CD4-positive, alpha-beta memory T cell (primary cell): Measurements from ENCODE around the gene CDH8. TPM values are rescaled to one million over a fixed set of nuclear protein-coding genes. Genes with fewer than 3 reads are reported as not detected.

Experiments used
- CTCF ChIA-PET: fragments of 350-600 bp; sonication (Branson Sonifier 250); formaldehyde crosslinking; loops from one replicate; lab custom pipeline; 2021; ENCODE audit warnings: inconsistent platforms; ENCODE audit not compliant: partially characterized antibody; lab: Charles Lee
- POLR2A ChIA-PET: fragments of 350-600 bp; sonication (Branson Sonifier 250); formaldehyde crosslinking; loops from one replicate; lab custom pipeline; 2021; ENCODE audit not compliant: partially characterized antibody; lab: Charles Lee
- DNase-seq, 5 donors: peaks; one replicate each; pipeline versions ENCODE4 v3.0.0 to v3.0.0-alpha.2; 2020 to 2022; ENCODE audit warnings: mixed read lengths in 1 of 5
- H3K27ac ChIP-seq: one replicate; pipeline ENCODE4 v1.7.0; 2013; ENCODE audit warnings: low read depth, low read length
- H3K27me3 ChIP-seq: 2 replicates; pipeline ENCODE4 v1.7.0; 2013; ENCODE audit warnings: mild to moderate bottlenecking, low read length, moderate library complexity; ENCODE audit not compliant: insufficient read depth
- H3K36me3 ChIP-seq: 2 replicates; pipeline ENCODE4 v1.7.0; 2013; ENCODE audit warnings: mild to moderate bottlenecking, low read length, moderate library complexity; ENCODE audit not compliant: insufficient read depth
- H3K4me1 ChIP-seq: 2 replicates; pipeline ENCODE4 v1.7.0; 2013; ENCODE audit warnings: mild to moderate bottlenecking, low read length, moderate library complexity; ENCODE audit not compliant: insufficient read depth
- H3K4me3 ChIP-seq, 2 donors: one replicate each; pipeline ENCODE4 v1.7.0; 2013; ENCODE audit warnings: low read length in 2 of 2, mild to moderate bottlenecking in 1 of 2
- H3K9me3 ChIP-seq, 2 donors: one replicate each; pipeline ENCODE4 v1.7.0; 2013; ENCODE audit warnings: low read length in 2 of 2, control low read depth in 1 of 2; ENCODE audit not compliant: control insufficient read depth in 1 of 2
- H3K27ac Mint-ChIP-seq, 7 donors: one replicate each; pipeline ENCODE4 v1.8.0; 2020 to 2021; ENCODE audit warnings: mixed read lengths in 7 of 7, mild to moderate bottlenecking in 6 of 7, inconsistent platforms in 3 of 7, moderate library complexity in 3 of 7
- H3K27me3 Mint-ChIP-seq, 2 donors: one replicate each; pipeline ENCODE4 v1.8.0; 2020 to 2021; ENCODE audit warnings: mixed read lengths in 2 of 2
- H3K36me3 Mint-ChIP-seq, 2 donors: one replicate each; pipeline ENCODE4 v1.8.0; 2020 to 2021; ENCODE audit warnings: mixed read lengths in 2 of 2, inconsistent platforms in 1 of 2, mild to moderate bottlenecking in 1 of 2
- H3K4me1 Mint-ChIP-seq, 4 donors: one replicate each; pipeline ENCODE4 v1.8.0; 2020 to 2021; ENCODE audit warnings: mixed read lengths in 4 of 4, mild to moderate bottlenecking in 1 of 4
- H3K4me3 Mint-ChIP-seq, 8 donors: one replicate each; pipeline ENCODE4 v1.8.0; 2020 to 2021; ENCODE audit warnings: mixed read lengths in 8 of 8, mild to moderate bottlenecking in 7 of 8, moderate library complexity in 6 of 8, inconsistent platforms in 3 of 8
- H3K9me3 Mint-ChIP-seq, 8 donors: one replicate each; pipeline ENCODE4 v1.8.0; 2020 to 2021; ENCODE audit warnings: mixed read lengths in 8 of 8, mild to moderate bottlenecking in 5 of 8, inconsistent platforms in 3 of 8, moderate library complexity in 1 of 8
- intact Hi-C: fragments of 100-400 bp; cut with micrococcal nuclease; formaldehyde crosslinking; loops from one replicate; pipeline ENCODE4 v1.15.1; 2023
- polyA plus RNA-seq, 2 donors: library from polyadenylated mRNA; unstranded; fragments of 300-500 nt; fragmentation: Illumina TruSeq; gene quantifications; one replicate each; pipeline ENCODE4 v1.2.3, GENCODE V29; 2021
- total RNA-seq, 2 experiments: library from RNA; stranded (reverse); gene quantifications; one replicate each; pipeline ENCODE4 v1.2.3, GENCODE V29; 2021

CDH8 gene
- total and polyA plus RNA-seq, 4 experiments from 2014 or later, result not detected

DNA sequence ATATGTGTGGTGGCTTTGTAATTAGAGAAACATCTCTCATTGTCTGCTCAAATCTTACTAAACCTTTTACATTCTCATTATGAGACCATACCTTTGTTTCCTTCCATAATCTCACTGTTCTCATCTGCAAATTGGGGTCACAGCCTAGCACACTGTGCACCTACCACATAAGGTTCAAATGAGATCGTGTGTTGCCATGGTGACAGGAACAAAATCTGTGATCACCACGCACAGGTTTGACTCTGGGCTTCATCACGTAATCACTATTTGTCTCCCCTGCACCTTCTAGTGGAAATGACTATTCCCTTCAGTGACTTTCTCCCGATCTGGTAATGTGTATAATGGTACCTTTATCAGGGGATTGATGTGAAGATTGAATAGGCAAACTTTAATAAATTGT is 26.1 kb downstream of the CDH8 start:
- Histone ChIP-seq H3K36me3 (no peaks in the 10 kb centered on the region), H3K4me1 (no peaks in the 10 kb centered on the region), H3K27ac (no peak overlapping the region), H3K9me3 (no peaks in the 10 kb centered on the region), H3K4me3 (no peak overlapping the region), H3K27me3 (no peaks in the 10 kb centered on the region)
- Mint-ChIP-seq H3K27me3 (no peaks in the 10 kb centered on the region), H3K27ac (no peak overlapping the region), H3K4me1 (no peaks in the 10 kb centered on the region), H3K9me3 (peaks cover 3 to 38% (median 18%) of the 10 kb centered on the region in 8 donors), H3K4me3 (no peak overlapping the region), H3K36me3 (no peaks in the 10 kb centered on the region)
- intact Hi-C loops, result no loop called here
- ChIA-PET POLR2A (no interaction called here), CTCF (no interaction called here)
- DNase-seq, result no peak

DNA sequence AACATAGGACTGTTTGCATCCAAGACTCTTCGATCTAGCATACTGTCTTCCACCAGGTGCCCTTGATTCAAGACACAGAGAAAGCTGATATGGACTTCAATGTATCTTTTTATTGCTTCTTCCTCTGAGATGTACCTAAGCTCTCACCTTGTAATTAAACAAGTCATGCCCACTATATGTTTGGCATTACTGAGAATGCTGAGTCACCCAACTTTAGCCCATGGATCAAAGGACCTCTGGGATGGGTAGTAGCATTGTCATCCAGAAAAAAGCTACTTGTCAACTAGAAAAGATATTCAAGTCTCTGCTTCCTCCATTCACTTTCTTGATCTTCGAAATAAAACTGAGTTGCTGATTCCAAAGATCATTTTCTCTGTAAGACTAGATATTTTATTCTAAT is 37.8 kb downstream of the CDH8 start:
- no peaks in the 10 kb centered on the region for H3K27me3 Mint-ChIP-seq
- ChIA-PET CTCF (no interaction called here), POLR2A (no interaction called here)
- no peaks in the 10 kb centered on the region for H3K4me1 Mint-ChIP-seq
- intact Hi-C loops, result no loop called here
- Histone ChIP-seq H3K4me1 (no peaks in the 10 kb centered on the region), H3K27ac (no peak overlapping the region), H3K9me3 (no peaks in the 10 kb centered on the region), H3K36me3 (no peaks in the 10 kb centered on the region), H3K4me3 (no peak overlapping the region), H3K27me3 (no peaks in the 10 kb centered on the region)
- H3K36me3 Mint-ChIP-seq, result no peaks in the 10 kb centered on the region
- no peak overlapping the region for H3K4me3 Mint-ChIP-seq
- no peak for DNase-seq
- H3K9me3 Mint-ChIP-seq, result peaks cover 5 to 23% (median 13%) of the 10 kb centered on the region in 8 donors
- H3K27ac Mint-ChIP-seq, result no peak overlapping the region

DNA sequence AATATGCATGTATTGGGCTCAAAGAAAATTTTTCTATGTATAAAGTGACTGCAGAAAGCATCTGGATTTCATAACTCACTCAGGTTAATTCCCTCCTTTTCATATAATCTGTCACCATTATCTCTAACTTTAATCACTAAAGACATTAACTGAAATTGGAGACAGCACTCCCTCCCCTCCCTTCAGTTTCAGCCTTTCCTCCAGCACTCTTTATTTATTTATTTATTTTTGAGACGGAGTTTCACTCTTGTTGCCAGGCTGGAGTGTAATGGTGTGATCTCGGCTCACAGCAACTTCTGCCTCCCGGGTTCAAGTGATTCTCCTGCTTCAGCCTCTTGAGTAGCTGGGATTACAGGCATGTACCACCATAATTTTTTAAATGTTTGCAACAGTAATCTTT is 43.1 kb downstream of the CDH8 start:
- Histone ChIP-seq H3K4me3 (no peak overlapping the region), H3K36me3 (no peaks in the 10 kb centered on the region), H3K27me3 (no peaks in the 10 kb centered on the region), H3K27ac (no peak overlapping the region), H3K9me3 (no peaks in the 10 kb centered on the region), H3K4me1 (no peaks in the 10 kb centered on the region)
- Mint-ChIP-seq H3K27me3 (no peaks in the 10 kb centered on the region), H3K4me1 (no peaks in the 10 kb centered on the region), H3K9me3 (peaks cover 2 to 58% (median 21%) of the 10 kb centered on the region in 8 donors), H3K27ac (no peak overlapping the region), H3K36me3 (no peaks in the 10 kb centered on the region), H3K4me3 (no peak overlapping the region)
- intact Hi-C loops, result no loop called here
- ChIA-PET CTCF (no interaction called here), POLR2A (no interaction called here)
- no peak for DNase-seq

DNA sequence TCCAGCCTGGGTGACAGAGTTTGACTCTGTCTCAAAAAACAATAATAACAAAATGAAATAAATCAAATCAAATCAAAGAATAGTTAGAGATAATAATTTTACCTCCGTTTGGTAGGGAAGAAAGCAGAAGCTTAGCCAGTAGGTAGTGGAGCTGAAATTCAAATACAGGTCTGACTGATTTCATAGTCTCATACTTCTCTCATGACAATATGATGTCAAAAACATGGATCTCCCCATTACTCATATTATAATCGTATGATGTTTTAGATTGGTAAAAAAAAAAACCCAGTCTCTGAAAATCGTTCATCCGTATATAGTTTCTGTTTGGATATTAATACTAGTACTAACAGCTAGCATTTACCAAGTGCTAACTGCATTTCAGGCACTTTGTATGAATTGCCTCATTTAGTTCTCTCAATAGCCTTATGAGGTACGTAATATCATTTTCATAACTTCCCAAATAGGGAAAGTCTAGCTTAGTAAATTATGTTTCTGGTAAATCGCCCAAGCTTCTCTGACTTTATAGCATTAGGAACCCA is 48.7 kb downstream of the CDH8 start:
- Mint-ChIP-seq H3K4me3 (no peak overlapping the region), H3K9me3 (peaks cover 2 to 50% (median 20%) of the 10 kb centered on the region in 8 donors), H3K36me3 (no peaks in the 10 kb centered on the region), H3K27ac (no peak overlapping the region), H3K4me1 (no peaks in the 10 kb centered on the region), H3K27me3 (no peaks in the 10 kb centered on the region)
- H3K9me3 ChIP-seq, result no peaks in the 10 kb centered on the region
- no peaks in the 10 kb centered on the region for H3K4me1 ChIP-seq
- intact Hi-C loops, result no loop called here
- no peak overlapping the region for H3K27ac ChIP-seq
- no peak for DNase-seq
- no peaks in the 10 kb centered on the region for H3K36me3 ChIP-seq
- ChIA-PET CTCF (no interaction called here), POLR2A (no interaction called here)
- H3K27me3 ChIP-seq, result no peaks in the 10 kb centered on the region
- H3K4me3 ChIP-seq, result no peak overlapping the region

DNA sequence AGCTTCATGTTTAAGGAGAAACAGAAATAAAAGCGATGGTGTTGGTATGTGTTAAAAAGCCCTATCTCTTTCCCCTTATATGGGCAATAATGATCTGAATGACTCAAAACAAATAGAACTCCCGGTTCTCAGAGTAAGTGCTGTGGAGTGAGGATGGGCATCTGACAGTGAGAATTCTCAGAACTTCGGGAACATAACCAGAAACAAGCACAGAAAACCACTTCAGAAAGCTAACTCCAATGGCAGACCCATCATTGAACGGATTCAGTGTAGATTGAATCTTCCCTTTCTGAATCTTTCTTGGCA is 67.2 kb downstream of the CDH8 start:
- intact Hi-C loops, result no loop called here

DNA sequence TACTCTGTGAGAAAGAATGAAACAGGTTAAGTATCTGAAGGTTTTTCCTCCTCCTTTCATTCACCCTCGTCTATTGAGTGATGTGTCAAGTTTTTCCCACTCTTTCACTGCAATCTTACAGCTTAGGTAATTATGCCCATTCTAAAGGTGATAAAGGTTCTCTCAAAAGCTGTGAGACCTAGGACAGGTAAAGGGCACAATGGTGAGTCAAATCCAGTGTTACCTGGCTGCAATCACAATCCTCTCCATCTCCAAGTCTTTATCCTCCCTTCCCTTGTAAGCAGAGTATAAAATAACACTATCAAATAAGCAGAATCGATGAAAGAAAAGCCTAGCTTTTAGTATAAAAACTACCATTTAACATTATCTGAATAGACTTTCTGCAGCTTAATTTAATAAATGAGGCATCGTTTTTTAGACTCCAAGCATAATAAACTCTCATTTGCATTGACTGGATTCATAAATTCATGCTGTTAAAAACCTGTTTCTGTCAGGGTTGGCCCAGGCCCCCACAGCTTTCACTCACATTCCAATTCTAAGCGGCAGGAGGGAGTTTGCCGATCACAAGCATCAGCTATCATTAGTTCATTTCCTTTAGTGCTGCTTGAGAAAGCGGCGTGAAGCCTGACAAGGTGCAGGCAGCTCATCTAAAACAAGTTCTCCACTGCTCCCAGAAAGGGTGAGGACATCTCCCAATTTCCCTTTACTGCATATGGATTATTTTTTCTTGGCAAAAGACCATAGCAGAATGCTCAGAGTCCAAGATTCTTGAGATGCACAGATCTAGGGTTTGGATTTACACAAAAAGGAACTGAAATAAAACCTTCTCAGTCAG is 67.8 kb downstream of the CDH8 start:
- intact Hi-C loops, result no loop called here
- H3K9me3 ChIP-seq, result peaks cover 0 to 5% of the 10 kb centered on the region in 2 donors
- Mint-ChIP-seq H3K36me3 (no peaks in the 10 kb centered on the region), H3K27ac (no peak overlapping the region), H3K4me1 (no peaks in the 10 kb centered on the region), H3K9me3 (peaks cover 0 to 64% (median 30%) of the 10 kb centered on the region in 8 donors), H3K27me3 (no peaks in the 10 kb centered on the region), H3K4me3 (no peak overlapping the region)
- no peak overlapping the region for H3K4me3 ChIP-seq
- no peaks in the 10 kb centered on the region for H3K27me3 ChIP-seq
- H3K36me3 ChIP-seq, result no peaks in the 10 kb centered on the region
- ChIA-PET POLR2A (no interaction called here), CTCF (no interaction called here)
- no peak overlapping the region for H3K27ac ChIP-seq
- DNase-seq, result no peak
- H3K4me1 ChIP-seq, result no peaks in the 10 kb centered on the region

More for the DNA sequence above, 67.2 kb downstream of the CDH8 start:
- peaks cover 0 to 5% of the 10 kb centered on the region in 2 donors for H3K9me3 ChIP-seq
- Mint-ChIP-seq H3K4me1 (no peaks in the 10 kb centered on the region), H3K27me3 (no peaks in the 10 kb centered on the region), H3K4me3 (no peak overlapping the region), H3K9me3 (peaks cover 0 to 65% (median 31%) of the 10 kb centered on the region in 8 donors), H3K36me3 (no peaks in the 10 kb centered on the region), H3K27ac (no peak overlapping the region)
- H3K27ac ChIP-seq, result no peak overlapping the region
- H3K27me3 ChIP-seq, result no peaks in the 10 kb centered on the region
- no peaks in the 10 kb centered on the region for H3K4me1 ChIP-seq
- ChIA-PET CTCF (no interaction called here), POLR2A (no interaction called here)
- no peaks in the 10 kb centered on the region for H3K36me3 ChIP-seq
- DNase-seq, result no peak
- H3K4me3 ChIP-seq, result no peak overlapping the region

DNA sequence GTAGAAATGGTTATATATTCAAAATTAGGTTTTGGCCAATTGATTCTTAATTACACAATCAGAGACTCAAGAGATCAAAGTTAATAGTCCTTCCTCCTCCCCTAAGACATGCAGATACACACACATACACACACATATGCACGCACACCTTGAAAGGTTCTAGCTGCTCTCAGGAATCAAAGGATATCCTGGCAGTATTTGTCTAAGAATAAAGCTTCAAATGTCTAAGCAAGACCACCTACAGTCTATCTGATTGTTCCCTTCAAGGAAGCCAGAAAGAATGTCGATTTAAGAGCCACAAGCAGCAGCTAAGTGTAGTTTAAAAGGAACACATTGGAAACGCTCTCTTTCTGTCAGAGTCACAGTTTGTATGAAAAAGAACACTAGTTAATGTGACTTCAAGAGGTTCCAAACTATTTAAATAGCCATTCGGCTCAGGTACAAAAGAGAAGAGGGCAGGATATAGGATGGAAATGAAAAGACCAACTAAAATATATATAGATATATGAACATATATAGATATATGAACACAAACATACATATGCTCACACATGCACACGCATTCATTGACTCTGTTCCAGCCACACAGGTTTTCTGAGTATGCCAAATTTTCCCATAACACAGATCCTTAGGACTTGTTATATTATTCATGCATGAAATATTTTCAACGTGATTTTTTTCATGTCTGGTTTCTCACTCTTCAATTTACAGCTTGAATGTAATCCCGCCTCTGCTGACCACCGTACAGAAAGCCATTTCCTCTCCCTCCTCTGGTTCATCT is 79.0 kb downstream of the CDH8 start:
- no peak overlapping the region for H3K4me3 Mint-ChIP-seq
- no peak for DNase-seq
- no peaks in the 10 kb centered on the region for H3K4me1 ChIP-seq
- no peaks in the 10 kb centered on the region for H3K4me1 Mint-ChIP-seq
- no peak overlapping the region for H3K27ac Mint-ChIP-seq
- no peak overlapping the region for H3K4me3 ChIP-seq
- H3K9me3 Mint-ChIP-seq, result peaks cover 1 to 33% (median 17%) of the 10 kb centered on the region in 8 donors
- ChIA-PET POLR2A (no interaction called here), CTCF (no interaction called here)
- no peaks in the 10 kb centered on the region for H3K36me3 ChIP-seq
- no peaks in the 10 kb centered on the region for H3K27me3 ChIP-seq
- H3K9me3 ChIP-seq, result no peaks in the 10 kb centered on the region
- H3K36me3 Mint-ChIP-seq, result peaks cover 0 to 3% of the 10 kb centered on the region in 2 donors
- H3K27ac ChIP-seq, result no peak overlapping the region
- intact Hi-C loops, result no loop called here
- H3K27me3 Mint-ChIP-seq, result no peaks in the 10 kb centered on the region
